Activated T-cell treated with anti-CD3 and anti-CD28 coated beads for 24 hours (primary cell): Measurements from ENCODE around the gene USP15.
"Not testable (repeated sequence)": the region's sequence is repeated elsewhere in the genome, so short reads cannot be mapped to it uniquely, and the experiment has no call there.

ENCODE experiments used
- DNase-seq: peaks from one replicate; pipeline ENCODE4 v3.0.0-alpha.2; 2020; ENCODE audit warnings: low read depth

Gene USP15

DNA sequence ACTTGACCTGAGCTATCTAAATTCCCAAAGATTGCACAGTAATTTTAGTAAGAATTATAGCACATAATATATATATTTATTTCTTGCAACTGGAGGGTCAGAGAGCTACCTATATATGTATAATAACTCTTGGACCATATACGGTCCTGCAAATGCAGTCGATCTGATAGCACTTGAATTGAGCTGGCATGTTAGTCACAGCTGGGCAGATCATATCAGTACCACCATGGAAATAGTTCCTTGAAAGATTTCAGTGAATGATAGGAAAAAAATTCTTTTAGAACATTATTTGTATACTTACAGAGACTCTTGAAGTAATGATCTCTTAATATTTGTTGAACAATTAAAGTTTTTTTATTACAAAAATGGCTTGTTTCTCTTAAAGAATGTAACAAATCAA, 111.9 kb downstream of the USP15 start:
- no peak for DNase-seq

DNA sequence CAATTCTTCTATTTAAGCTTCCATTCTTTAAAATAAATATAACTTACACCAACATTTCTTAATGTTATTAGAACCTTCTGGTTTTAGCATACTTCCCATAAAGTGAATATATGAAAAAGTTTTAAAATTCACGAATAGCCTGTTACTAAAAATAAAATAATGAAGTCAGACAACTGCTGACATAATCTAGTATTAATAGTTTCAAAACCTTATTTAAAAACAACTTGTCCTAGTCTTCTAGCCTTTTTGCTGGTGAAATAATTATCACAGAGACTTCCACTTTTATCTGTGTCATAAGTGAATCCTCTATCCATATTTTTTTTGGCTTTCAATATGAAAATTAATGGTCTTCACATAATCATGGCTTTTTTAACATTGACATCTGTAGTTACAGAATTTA, 112.6 kb downstream of the USP15 start:
- no peak for DNase-seq

GRCh38 chr12:62375603-62376002, 115.4 kb downstream of the USP15 start:
- DNase-seq = no peak

DNA sequence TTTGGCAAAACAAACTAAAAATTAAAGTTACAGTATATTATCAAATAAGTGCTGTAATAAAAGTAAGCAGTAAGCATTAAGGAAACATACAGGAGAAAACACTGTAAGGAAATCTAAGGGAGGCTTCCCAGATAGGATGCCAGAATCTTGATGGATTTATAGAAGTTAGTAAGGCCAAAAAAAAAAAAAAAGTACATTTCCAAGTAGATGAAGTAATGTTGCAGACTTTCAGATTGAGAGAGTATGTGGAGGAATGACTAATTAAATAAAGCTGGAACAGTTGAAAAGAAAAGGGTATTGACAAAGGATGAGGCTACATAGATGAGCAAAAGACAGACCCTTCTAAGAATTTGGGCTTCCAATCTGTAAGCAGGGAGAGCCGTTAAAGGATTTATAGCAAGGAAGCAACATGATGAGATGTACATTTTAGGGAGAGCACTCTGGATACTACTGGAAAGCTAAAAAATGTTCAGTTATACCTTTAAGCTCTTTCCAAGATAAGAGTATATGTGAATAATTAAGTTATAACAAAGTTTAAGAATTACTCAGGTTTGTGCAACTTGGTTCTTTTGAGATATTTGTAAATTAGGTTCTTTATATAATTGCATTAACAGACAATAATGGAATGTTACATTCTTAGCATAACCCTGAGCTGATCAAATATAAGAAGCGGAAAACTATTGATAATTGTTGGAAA, 119.0 kb downstream of the USP15 start:
- DNase-seq = no peak

GRCh38 chr12:62379723-62380045, 119.5 kb downstream of the USP15 start:
- DNase-seq = no peak

GRCh38 chr12:62382526-62382925, 122.3 kb downstream of the USP15 start:
- DNase-seq = no peak

DNA sequence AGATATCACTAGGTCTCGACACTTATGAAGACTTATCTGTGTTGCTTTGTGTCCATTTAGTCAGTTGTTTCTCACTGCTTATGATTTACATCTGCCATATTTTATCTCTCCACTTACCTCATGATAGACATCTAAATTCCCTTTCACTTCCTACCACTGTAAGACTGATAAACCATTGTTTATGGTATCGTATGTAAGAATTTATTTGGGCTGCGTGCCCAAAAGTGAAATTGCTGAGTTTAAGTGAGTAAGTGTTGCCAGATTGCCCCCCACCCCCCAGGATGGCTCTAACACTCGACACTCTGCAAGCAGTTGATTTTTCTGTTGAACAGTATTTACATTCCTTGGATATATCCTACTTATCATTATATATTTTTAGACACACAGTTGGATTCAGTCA, 136.5 kb downstream of the USP15 start:
- no peak for DNase-seq

DNA sequence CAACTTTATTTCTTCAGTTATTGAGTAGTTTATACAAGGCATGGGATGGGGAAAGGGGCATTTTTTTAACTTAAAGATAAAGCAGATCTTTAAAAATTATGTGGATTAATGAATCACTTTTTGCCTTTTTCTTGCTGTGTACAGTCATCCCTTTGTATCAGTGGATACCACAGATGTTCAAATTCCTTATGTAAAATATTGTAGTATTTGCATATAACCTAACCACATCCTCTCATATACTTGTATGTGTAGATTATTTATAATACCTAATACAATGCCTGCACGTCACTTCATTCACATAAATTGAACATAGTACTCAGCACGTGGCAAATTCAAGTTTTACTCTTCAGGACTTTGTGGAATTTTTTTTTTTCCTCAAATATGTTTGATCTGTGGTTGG, 139.9 kb downstream of the USP15 start:
- no peak for DNase-seq

DNA sequence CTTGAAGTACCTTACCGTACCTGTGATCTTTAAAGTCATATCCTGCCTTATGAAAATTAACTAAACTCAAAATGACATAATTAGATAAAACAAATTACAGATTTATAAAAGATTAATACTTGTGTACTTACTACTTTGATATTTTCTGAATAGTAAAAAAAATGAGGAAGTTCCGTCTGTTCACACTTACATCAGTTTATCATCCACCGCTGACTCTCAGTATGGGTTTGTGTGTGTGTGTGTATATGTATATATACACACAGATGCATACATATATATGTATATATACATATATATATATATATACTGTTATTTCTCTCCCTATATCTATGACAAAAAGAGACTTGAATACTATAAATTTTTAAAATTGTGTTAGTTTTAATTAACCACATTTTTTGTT, 141.4 kb downstream of the USP15 start:
- no peak for DNase-seq

DNA sequence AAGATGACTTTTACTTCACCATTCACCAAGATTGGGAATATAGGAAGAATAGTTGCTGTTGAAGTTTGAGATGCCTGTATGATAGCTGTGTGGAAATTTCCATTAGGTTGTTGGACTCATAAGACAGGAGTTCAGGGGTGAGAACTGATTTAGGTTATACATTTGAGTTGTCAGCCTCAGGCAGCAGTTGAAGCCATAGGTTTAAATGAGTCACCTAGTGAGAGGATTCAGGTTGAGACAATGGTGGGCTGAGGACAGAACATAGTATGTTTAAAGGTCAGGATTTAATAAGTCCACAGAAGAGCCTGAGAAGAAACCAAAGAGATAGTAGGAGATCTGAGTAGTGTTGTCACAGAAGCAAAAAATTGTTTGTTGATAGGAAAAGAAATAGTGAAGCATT, 142.8 kb downstream of the USP15 start:
- DNase-seq = no peak

GRCh38 chr12:62407587-62407986, 147.4 kb downstream of the USP15 start:
- DNase-seq = no peak

- no peak for DNase-seq
Measured at GRCh38 chr12:62409068-62409467, 148.9 kb downstream of the USP15 start.

DNA sequence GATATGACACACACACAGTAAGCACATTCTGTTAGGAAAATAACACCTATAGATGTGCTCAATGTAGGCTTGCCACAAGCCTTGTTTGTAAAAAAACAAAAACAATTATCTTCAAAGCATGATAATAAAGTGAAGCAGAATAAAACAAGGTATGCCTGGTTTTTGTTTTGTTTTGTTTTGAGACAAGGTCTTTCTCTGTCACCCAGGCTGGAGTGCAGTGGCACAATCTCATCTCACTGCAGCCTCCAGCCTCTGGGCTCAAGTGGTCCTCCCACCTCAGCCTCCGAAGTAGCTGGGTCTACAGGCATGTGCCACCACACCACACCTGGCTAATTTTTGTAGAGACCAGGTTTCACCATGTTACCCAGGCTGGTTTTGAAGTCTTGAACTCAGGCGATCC, 154.0 kb downstream of the USP15 start:
- DNase-seq = no peak

- DNase-seq = no peak
Measured at GRCh38 chr12:62426089-62426488, 165.9 kb downstream of the USP15 start.

GRCh38 chr12:62429457-62429856, 169.3 kb downstream of the USP15 start:
- no peak for DNase-seq

DNA sequence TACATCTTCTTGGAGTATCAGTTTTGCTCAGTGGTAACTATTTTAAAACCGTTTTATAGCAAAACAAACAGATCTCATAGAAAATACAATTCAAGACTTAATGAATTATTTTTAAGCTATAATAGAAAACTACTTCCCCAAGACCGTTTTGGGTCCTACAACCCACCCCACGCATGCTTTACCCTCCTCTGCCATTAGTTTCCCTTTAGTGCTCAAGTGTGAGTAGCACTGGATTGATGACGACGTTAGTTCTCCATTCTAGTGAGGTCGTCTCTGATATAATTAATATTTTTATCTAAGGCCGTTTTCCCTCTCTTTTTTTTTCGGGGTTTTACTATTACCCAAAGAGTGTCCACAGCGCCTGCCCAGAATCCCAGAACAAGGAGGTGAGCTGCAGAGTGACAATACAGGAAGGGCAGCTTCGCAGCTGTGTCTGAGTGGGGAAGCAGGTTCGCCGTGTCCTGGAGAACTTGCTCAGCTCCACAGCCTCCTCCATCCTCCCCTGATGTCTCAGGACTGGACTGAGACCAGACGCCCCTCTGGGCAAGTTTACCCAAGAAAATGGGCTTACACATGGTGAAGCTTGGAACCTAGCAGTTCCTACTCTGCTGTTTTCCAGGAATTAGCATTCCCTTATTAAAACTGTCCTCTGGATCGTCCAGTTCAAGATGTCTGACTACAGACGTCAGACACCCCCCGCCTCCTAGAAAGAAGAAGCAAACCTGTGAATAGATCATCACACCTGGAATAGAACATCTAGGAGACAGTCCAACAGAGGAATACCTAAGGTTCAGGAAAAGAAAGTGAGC, 174.5 kb downstream of the USP15 start:
- no peak for DNase-seq

DNA sequence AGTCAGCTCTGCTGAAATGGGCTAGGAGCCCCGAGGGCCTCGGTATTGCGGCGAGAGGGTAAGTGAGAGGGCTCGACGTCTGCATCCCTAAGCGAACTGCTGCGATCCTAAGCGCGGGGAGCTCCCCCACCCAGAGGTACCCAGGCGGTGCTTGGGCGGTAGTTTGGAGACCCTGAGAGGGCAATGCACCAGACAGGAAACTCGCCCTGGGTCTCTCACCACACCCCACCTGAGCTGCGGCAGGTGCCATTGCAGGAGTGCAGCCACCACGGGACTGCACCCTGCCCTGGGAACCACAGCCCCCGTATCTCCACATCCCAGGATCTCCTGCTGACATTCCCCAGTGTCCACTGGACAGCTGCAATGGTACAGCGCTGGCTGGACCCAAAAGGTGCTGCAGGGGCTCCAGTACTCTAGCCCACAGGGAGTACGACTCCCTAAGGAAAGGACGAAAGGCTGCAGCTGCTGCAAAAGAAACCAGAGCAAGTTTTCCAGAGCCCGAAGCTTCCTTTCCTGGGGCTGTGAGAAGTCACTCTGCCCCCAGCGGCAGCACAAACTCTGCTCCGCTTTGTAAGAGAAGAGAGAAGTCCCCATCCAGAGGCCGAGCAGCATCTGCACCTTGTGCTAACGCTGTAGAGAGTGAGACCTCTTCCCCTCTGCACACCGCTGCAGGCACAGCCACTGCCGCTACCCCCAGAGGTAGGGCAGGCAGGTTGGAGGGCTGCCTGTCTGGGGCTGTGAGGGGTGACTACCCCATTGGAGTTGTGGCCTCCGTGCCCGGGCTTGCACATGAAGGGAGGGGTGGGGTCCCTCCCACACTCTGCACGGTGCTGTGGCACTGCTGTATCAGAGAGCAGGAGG, 175.3 kb downstream of the USP15 start:
- DNase-seq = no peak

DNA sequence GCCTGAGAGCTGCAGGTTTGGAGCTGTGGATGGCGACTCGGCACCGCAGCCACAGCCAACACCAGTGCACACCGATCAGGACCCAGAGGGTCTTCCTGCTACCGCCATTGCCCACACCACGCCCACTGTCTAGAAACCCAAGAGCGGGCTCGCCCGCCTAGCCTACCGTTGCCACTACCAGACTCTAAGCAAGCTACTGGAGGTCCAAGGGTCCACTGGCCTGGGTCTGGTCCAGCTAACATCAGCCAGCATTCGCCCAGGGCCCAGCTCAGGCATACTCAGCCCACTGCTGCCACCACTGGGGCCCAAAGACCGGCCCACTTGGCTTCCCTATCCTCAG, 175.9 kb downstream of the USP15 start:
- DNase-seq = no peak

- no peak for DNase-seq
Measured at GRCh38 chr12:62438098-62438692, 178.0 kb downstream of the USP15 start.

GRCh38 chr12:62446754-62447452, 186.7 kb downstream of the USP15 start:
- no peak for DNase-seq

DNA sequence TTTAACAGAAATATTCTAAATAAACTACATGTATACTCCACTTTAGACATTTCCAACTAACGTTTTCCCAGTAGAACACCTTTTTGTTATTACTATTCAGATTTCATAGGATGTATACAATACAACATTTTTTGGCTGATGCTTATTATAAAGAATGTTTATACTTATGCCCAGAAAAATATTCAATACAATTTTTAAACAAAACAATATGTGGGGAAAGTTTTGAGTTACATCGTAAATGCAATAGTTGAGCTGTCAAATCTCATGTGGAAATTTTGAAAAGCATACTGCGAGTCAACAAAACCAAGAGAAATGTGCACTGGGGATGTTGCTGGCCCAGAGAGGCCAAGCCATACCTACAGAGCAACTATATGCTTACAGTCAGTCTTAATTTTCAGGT, 188.2 kb downstream of the USP15 start:
- no peak for DNase-seq

- not testable (repeated sequence) for DNase-seq
Measured at GRCh38 chr12:62455429-62455828, 195.2 kb downstream of the USP15 start.
